ENCODE measurements around the gene DEDD. TPM values are rescaled to one million over a fixed set of nuclear protein-coding genes. Genes with fewer than 3 reads are reported as not detected.
A peak's percentile ranks its signal among the peaks of the same experiment; 100 is the strongest.

The DEDD gene
- total and polyA plus RNA-seq, 2 donors: 14.7 to 24.8 TPM

DNA sequence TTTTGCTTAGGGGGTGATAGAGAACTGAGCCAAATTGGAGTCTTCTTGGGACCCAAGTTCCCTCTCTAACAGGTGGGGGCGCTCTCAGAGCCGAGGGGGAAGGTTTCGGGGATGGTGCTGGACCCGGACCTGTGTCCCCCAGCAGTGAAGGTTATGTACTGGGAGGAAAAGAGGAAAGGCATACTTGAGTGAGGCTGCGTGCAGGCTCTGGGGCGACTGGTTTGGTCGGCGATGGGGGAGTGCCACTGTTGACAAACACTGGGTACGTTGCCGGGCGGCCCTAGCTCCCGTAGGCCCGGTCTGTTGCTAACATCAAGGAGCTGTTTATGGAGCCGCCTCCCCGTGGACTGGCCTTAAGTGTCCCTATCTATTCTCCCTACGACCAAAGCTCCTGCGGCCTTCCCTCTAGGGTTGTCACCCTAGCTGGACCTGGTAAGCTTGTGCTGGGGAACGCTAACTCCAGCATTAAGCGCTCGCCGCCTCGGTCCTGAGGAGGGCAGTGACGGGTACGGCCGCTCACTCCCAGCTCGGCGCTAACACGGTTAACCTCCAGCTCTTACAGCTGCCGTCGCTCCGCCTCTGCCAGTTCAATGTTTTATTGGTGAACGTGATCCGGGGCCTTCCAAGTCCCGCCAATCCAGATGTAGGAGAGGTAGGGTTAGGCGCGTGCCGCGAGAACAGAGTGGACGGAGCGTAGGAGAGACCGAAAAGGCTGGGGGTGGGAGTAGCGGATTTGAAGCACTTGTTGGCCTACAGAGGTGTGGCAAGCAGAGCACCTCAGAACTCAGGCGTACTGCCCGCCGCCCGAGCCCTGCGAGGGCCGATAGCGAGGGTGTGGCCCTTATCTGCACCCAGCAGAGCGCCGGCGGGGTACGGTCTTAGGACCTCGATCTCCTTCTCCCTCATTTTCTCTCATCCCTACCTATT lies 33.5 kb upstream of the DEDD start, which contains the start of gene PPOX:
TSS of gene PPOX (plus strand) at position 685 of the 927 bp plus-strand sequence. CDS start 422 bp downstream, outside the sequence.
- Histone ChIP-seq H3K4me1 (ENCODE audit: control insufficient read depth in 2 of 2, insufficient read depth in 2 of 2, low read length in 2 of 2) (peaks cover 12 to 21% of the 10 kb centered on the region in 2 donors), H3K4me3 (ENCODE audit: low read length in 2 of 2) (peak within 1 kb of the TSS; percentile 62 to 79), H3K9me3 (ENCODE audit: control insufficient read depth in 2 of 2, insufficient read depth in 1 of 2, low read length in 1 of 2) (no peaks in the 10 kb centered on the region), H3K36me3 (ENCODE audit: control insufficient read depth in 2 of 2, insufficient read depth in 2 of 2, low read length in 1 of 2) (peaks cover 37 to 47% of the 10 kb centered on the region in 2 donors), H3K27me3 (ENCODE audit: control insufficient read depth in 2 of 2, insufficient read depth in 1 of 2, low read length in 1 of 2) (no peaks in the 10 kb centered on the region), H3K27ac (ENCODE audit: low read depth in 1 of 2, low read length in 1 of 2) (peak within 1 kb of the TSS; percentile 85 to 95)
- peak; percentile 83 to 97 (median 92) for DNase-seq (ENCODE audit: low read depth in 6 of 9, low spot score in 9 of 9)
- WGBS: under 1% methylated on average over 54 of the region's 54 CpGs

DNA sequence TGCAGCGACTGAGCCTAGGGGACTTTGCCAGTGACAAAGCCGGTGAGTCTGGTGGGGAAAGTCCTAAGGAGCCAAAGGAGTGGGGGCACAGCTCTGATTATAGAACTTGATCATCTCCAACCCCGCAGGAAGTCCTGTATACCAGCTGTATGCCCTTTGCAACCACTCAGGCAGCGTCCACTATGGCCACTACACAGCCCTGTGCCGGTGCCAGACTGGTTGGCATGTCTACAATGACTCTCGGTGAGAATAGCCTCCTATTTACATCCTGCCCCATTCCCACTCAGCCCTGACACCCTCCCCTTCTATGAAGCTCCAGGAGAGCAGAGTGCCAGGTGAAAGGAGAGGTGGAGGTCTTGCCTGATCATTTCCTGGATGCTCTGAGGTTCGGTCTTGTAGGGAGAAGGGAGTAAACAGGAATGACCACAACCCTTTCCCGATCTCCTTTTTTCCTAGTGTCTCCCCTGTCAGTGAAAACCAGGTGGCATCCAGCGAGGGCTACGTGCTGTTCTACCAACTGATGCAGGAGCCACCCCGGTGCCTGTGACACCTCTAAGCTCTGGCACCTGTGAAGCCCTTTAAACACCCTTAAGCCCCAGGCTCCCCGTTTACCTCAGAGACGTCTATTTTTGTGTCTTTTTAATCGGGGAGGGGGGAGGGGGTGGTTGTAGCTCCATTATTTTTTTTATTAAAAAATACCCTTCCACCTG lies 32.6 kb upstream of the DEDD start:
- Histone ChIP-seq H3K36me3 (ENCODE audit: control insufficient read depth in 2 of 2, insufficient read depth in 2 of 2, low read length in 1 of 2) (peaks cover 34 to 40% of the 10 kb centered on the region in 2 donors), H3K4me1 (ENCODE audit: control insufficient read depth in 2 of 2, insufficient read depth in 2 of 2, low read length in 2 of 2) (peaks cover 16 to 27% of the 10 kb centered on the region in 2 donors), H3K27me3 (ENCODE audit: control insufficient read depth in 2 of 2, insufficient read depth in 1 of 2, low read length in 1 of 2) (no peaks in the 10 kb centered on the region), H3K4me3 (ENCODE audit: low read length in 2 of 2) (peak overlapping the region; percentile 62 to 79), H3K9me3 (ENCODE audit: control insufficient read depth in 2 of 2, insufficient read depth in 1 of 2, low read length in 1 of 2) (no peaks in the 10 kb centered on the region), H3K27ac (ENCODE audit: low read depth in 1 of 2, low read length in 1 of 2) (peak overlapping the region in 1 of 2 donors; percentile 95)
- 80% methylated on average over 14 of the region's 14 CpGs for WGBS
- DNase-seq (ENCODE audit: low read depth in 6 of 9, low spot score in 9 of 9): no peak

DNA sequence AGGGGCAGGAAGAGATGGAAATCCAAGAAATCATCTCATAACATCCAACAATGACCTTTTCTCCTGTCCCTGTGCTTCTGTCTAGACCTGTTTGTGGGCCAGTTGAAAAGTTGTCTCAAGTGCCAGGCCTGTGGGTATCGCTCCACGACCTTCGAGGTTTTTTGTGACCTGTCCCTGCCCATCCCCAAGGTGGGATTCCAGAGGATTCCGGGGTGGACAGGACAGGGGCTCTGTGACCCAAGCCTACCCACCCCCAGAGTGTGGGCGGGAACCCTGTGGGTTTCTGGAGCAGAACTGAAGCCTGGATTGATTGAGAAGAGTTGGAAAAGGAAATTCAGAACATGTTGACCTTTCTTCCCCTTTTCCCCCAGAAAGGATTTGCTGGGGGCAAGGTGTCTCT lies 31.3 kb upstream of the DEDD start:
- Histone ChIP-seq H3K4me1 (ENCODE audit: control insufficient read depth in 2 of 2, insufficient read depth in 2 of 2, low read length in 2 of 2) (peaks cover 20 to 34% of the 10 kb centered on the region in 2 donors), H3K36me3 (ENCODE audit: control insufficient read depth in 2 of 2, insufficient read depth in 2 of 2, low read length in 1 of 2) (peaks cover 29 to 32% of the 10 kb centered on the region in 2 donors), H3K9me3 (ENCODE audit: control insufficient read depth in 2 of 2, insufficient read depth in 1 of 2, low read length in 1 of 2) (no peaks in the 10 kb centered on the region), H3K4me3 (ENCODE audit: low read length in 2 of 2) (no peak overlapping the region), H3K27me3 (ENCODE audit: control insufficient read depth in 2 of 2, insufficient read depth in 1 of 2, low read length in 1 of 2) (no peaks in the 10 kb centered on the region), H3K27ac (ENCODE audit: low read depth in 1 of 2, low read length in 1 of 2) (no peak overlapping the region)
- 97% methylated on average over 5 of the region's 5 CpGs for WGBS
- no peak for DNase-seq (ENCODE audit: low read depth in 6 of 9, low spot score in 9 of 9)

DNA sequence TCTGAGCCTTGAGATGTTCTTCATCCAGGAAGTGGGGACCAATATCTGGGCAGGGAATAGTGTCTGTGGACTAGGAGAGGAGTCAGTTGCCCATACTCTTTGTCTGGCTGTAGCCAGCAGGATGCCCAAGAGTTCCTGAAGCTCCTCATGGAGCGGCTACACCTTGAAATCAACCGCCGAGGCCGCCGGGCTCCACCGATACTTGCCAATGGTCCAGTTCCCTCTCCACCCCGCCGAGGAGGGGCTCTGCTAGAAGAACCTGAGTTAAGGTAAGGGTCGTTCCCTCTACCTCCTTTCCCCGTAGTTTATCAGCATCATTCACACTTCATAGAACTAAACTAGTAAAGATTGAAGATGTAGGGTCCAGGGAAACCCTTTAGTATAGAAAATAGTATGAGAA lies 30.3 kb upstream of the DEDD start:
- Histone ChIP-seq H3K27me3 (ENCODE audit: control insufficient read depth in 2 of 2, insufficient read depth in 1 of 2, low read length in 1 of 2) (no peaks in the 10 kb centered on the region), H3K4me1 (ENCODE audit: control insufficient read depth in 2 of 2, insufficient read depth in 2 of 2, low read length in 2 of 2) (peaks cover 20 to 39% of the 10 kb centered on the region in 2 donors), H3K36me3 (ENCODE audit: control insufficient read depth in 2 of 2, insufficient read depth in 2 of 2, low read length in 1 of 2) (peaks cover 39% of the 10 kb centered on the region in 2 donors), H3K4me3 (ENCODE audit: low read length in 2 of 2) (no peak overlapping the region), H3K27ac (ENCODE audit: low read depth in 1 of 2, low read length in 1 of 2) (no peak overlapping the region), H3K9me3 (ENCODE audit: control insufficient read depth in 2 of 2, insufficient read depth in 1 of 2, low read length in 1 of 2) (no peaks in the 10 kb centered on the region)
- WGBS: 97% methylated on average over 10 of the region's 10 CpGs
- no peak for DNase-seq (ENCODE audit: low read depth in 6 of 9, low spot score in 9 of 9)

DNA sequence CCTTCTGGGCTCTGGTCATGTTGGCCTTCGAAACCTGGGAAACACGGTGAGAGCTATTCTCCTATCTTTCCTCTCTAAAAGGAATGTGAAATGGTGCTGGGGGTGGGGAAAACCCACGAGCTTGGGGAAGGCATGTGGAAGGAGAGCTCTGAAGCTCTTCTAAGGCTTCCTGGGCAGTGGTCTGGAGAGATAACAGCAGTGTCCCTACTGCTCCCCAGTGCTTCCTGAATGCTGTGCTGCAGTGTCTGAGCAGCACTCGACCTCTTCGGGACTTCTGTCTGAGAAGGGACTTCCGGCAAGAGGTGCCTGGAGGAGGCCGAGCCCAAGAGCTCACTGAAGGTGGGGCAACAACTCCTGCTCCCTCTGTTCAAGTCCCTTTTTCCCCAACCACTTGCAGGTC lies 29.6 kb upstream of the DEDD start:
- Histone ChIP-seq H3K36me3 (ENCODE audit: control insufficient read depth in 2 of 2, insufficient read depth in 2 of 2, low read length in 1 of 2) (peaks cover 42 to 46% of the 10 kb centered on the region in 2 donors), H3K4me3 (ENCODE audit: low read length in 2 of 2) (no peak overlapping the region), H3K27ac (ENCODE audit: low read depth in 1 of 2, low read length in 1 of 2) (no peak overlapping the region), H3K4me1 (ENCODE audit: control insufficient read depth in 2 of 2, insufficient read depth in 2 of 2, low read length in 2 of 2) (peaks cover 17 to 36% of the 10 kb centered on the region in 2 donors), H3K9me3 (ENCODE audit: control insufficient read depth in 2 of 2, insufficient read depth in 1 of 2, low read length in 1 of 2) (no peaks in the 10 kb centered on the region), H3K27me3 (ENCODE audit: control insufficient read depth in 2 of 2, insufficient read depth in 1 of 2, low read length in 1 of 2) (no peaks in the 10 kb centered on the region)
- WGBS: 95% methylated on average over 7 of the region's 7 CpGs
- DNase-seq (ENCODE audit: low read depth in 6 of 9, low spot score in 9 of 9): no peak

DNA sequence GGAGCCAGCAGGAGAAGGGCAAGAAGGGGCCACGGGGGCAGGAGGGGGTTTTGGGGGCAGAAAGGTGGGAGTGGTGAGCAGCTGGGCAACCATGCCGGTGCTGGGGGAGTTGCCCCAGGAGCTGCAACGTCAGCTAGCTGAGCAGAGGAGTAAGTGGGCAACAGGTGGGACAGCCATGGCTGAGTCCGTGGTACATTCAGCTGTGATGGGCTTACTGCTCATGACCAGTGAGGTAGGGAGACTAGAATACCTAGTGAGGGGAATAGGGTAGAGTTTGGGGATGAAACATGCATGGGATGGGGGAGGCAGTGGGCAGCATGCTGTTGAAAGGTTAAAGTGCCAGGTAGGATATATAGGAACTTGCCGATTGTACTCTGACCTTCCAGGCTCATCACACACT lies 29.2 kb upstream of the DEDD start:
- no peaks in the 10 kb centered on the region for H3K9me3 ChIP-seq (ENCODE audit: control insufficient read depth in 2 of 2, insufficient read depth in 1 of 2, low read length in 1 of 2)
- no peak overlapping the region for H3K27ac ChIP-seq (ENCODE audit: low read depth in 1 of 2, low read length in 1 of 2)
- peaks cover 13 to 32% of the 10 kb centered on the region in 2 donors for H3K4me1 ChIP-seq (ENCODE audit: control insufficient read depth in 2 of 2, insufficient read depth in 2 of 2, low read length in 2 of 2)
- WGBS: 98% methylated on average over 5 of the region's 5 CpGs
- no peak for DNase-seq (ENCODE audit: low read depth in 6 of 9, low spot score in 9 of 9)
- peaks cover 45 to 50% of the 10 kb centered on the region in 2 donors for H3K36me3 ChIP-seq (ENCODE audit: control insufficient read depth in 2 of 2, insufficient read depth in 2 of 2, low read length in 1 of 2)
- no peaks in the 10 kb centered on the region for H3K27me3 ChIP-seq (ENCODE audit: control insufficient read depth in 2 of 2, insufficient read depth in 1 of 2, low read length in 1 of 2)
- H3K4me3 ChIP-seq (ENCODE audit: low read length in 2 of 2): no peak overlapping the region

DNA sequence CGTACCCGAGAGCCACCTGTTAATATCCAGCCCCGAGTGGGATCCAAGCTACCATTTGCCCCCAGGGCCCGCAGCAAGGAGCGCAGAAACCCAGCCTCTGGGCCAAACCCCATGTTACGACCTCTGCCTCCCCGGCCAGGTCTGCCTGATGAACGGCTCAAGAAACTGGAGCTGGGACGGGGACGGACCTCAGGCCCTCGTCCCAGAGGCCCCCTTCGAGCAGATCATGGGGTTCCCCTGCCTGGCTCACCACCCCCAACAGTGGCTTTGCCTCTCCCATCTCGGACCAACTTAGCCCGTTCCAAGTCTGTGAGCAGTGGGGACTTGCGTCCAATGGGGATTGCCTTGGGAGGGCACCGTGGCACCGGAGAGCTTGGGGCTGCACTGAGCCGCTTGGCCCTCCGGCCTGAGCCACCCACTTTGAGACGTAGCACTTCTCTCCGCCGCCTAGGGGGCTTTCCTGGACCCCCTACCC lies 28.2 kb upstream of the DEDD start:
- H3K27me3 ChIP-seq (ENCODE audit: control insufficient read depth in 2 of 2, insufficient read depth in 1 of 2, low read length in 1 of 2): no peaks in the 10 kb centered on the region
- no peak overlapping the region for H3K4me3 ChIP-seq (ENCODE audit: low read length in 2 of 2)
- H3K9me3 ChIP-seq (ENCODE audit: control insufficient read depth in 2 of 2, insufficient read depth in 1 of 2, low read length in 1 of 2): no peaks in the 10 kb centered on the region
- peaks cover 47 to 50% of the 10 kb centered on the region in 2 donors for H3K36me3 ChIP-seq (ENCODE audit: control insufficient read depth in 2 of 2, insufficient read depth in 2 of 2, low read length in 1 of 2)
- peaks cover 12 to 27% of the 10 kb centered on the region in 2 donors for H3K4me1 ChIP-seq (ENCODE audit: control insufficient read depth in 2 of 2, insufficient read depth in 2 of 2, low read length in 2 of 2)
- WGBS: 97% methylated on average over 22 of the region's 22 CpGs
- no peak for DNase-seq (ENCODE audit: low read depth in 6 of 9, low spot score in 9 of 9)
- H3K27ac ChIP-seq (ENCODE audit: low read depth in 1 of 2, low read length in 1 of 2): no peak overlapping the region

DNA sequence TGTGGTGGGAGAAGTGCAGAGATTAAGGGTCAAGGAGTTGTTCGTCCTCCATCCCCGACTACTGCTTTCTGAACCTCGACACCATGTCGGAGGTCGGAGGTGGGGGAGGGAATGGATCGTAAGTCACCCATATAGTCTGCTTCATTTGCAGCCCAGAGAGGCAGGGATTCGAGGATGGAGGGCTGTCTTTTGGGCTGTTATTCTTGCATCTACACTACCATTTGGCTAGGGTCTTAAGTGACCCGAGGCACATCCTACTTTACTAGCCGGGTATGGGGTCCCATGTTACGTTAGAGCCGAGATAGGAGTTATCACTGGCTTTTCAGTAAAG lies 27.4 kb upstream of the DEDD start:
- no peaks in the 10 kb centered on the region for H3K27me3 ChIP-seq (ENCODE audit: control insufficient read depth in 2 of 2, insufficient read depth in 1 of 2, low read length in 1 of 2)
- H3K4me1 ChIP-seq (ENCODE audit: control insufficient read depth in 2 of 2, insufficient read depth in 2 of 2, low read length in 2 of 2): peaks cover 9 to 22% of the 10 kb centered on the region in 2 donors
- 19% methylated on average over 11 of the region's 11 CpGs for WGBS
- peak overlapping the region; percentile 93 to 99 for H3K4me3 ChIP-seq (ENCODE audit: low read length in 2 of 2)
- peaks cover 45 to 48% of the 10 kb centered on the region in 2 donors for H3K36me3 ChIP-seq (ENCODE audit: control insufficient read depth in 2 of 2, insufficient read depth in 2 of 2, low read length in 1 of 2)
- peak overlapping the region in 1 of 2 donors; percentile 84 for H3K27ac ChIP-seq (ENCODE audit: low read depth in 1 of 2, low read length in 1 of 2)
- DNase-seq (ENCODE audit: low read depth in 6 of 9, low spot score in 9 of 9): no peak
- H3K9me3 ChIP-seq (ENCODE audit: control insufficient read depth in 2 of 2, insufficient read depth in 1 of 2, low read length in 1 of 2): no peaks in the 10 kb centered on the region

Data from thymus (tissue), 11 donors.